Measurements from ENCODE around the gene ARL5A. TPM values are rescaled to one million over a fixed set of nuclear protein-coding genes. Genes with fewer than 3 reads are reported as not detected.
A peak's percentile ranks its signal among the peaks of the same experiment; 100 is the strongest.

Gene ARL5A
- polyA plus RNA-seq, 3 donors = 21.3 to 85.8 (median 74.5) TPM

DNA sequence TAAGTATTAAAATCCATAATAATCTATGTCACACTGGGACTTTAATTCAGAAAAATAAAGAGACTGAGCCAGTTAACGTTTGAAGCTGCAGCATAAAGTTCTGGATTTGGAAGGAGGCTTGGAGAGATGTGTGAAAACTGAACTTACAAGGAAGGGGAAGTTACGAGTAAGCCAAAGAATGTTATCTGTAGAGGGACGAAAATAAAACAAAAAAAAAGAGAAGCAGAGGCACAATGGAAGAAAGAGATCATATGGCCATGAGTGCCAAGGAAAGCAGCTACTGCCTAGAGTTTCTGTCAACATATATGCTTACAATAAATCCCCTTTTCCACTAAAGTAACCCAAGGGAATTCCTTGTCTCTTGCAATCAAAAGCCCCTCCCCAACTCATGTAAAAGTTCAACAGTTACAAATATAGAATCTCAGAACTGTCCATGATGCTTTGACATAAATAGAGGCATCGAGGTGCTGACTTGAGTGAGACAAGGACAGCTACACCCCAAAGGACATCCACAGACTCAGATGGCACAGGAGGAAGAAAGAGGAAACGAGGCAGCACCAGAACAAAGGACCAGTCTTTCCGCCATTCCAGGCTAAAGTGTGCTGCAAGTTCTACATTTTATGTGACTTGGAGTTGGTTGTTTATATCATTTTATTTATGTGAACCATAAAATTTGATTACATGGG lies 16.1 kb upstream of the ARL5A start:
- Histone ChIP-seq H3K36me3 (replicated peaks in 1 of 2; ENCODE audit: control insufficient read depth in 1 of 2, insufficient read depth in 2 of 2, low read length in 2 of 2) (no peaks in the 10 kb centered on the region), H3K4me2 (replicated peaks; ENCODE audit: extremely low read depth, low read length, poor library complexity, severe bottlenecking) (peak overlapping the region; percentile 9), H3K9me3 (replicated peaks in 1 of 2; ENCODE audit: control insufficient read depth in 1 of 2, insufficient read depth in 1 of 2, low read length in 2 of 2) (no peaks in the 10 kb centered on the region), H3K27ac (ENCODE audit: low read depth in 1 of 2, low read length in 2 of 2) (peak overlapping the region in 1 of 2 donors; percentile 24), H3K4me3 (replicated peaks in 1 of 3; ENCODE audit: low read depth in 2 of 3, low read length in 3 of 3) (no peak overlapping the region), H4K20me1 (ENCODE audit: insufficient read depth, low read length) (no peaks in the 10 kb centered on the region), H2AFZ (ENCODE audit: insufficient read depth, low read depth, low read length, poor library complexity, severe bottlenecking) (no peak overlapping the region), H3K4me1 (ENCODE audit: control insufficient read depth in 1 of 2, insufficient read depth in 2 of 2, low read length in 2 of 2) (peaks cover 27 to 31% of the 10 kb centered on the region in 2 donors), H3K9ac (ENCODE audit: insufficient read depth, low read length, poor library complexity, severe bottlenecking) (no peak overlapping the region), H3K27me3 (ENCODE audit: control insufficient read depth in 2 of 2, insufficient read depth in 2 of 2, low read length in 2 of 2) (no peaks in the 10 kb centered on the region), H3K79me2 (ENCODE audit: insufficient read depth, low read length) (no peaks in the 10 kb centered on the region)
- Mint-ChIP-seq H3K4me1 (peaks cover 30% of the 10 kb centered on the region), H3K36me3 (no peaks in the 10 kb centered on the region), H3K4me3 (no peak overlapping the region), H3K27me3 (ENCODE audit: low read depth in 3 of 3) (peaks cover 0 to 2% (median 0%) of the 10 kb centered on the region in 3 donors), H3K9me3 (peaks cover 0 to 2% (median 0%) of the 10 kb centered on the region in 7 donors), H3K27ac (peak overlapping the region in 6 of 7 donors; percentile 7 to 74 (median 28))
- intact Hi-C loops (cut with micrococcal nuclease) = no loop called here
- no peak for TF ChIP-seq CTCF (IDR thresholded peaks at IDR 0.05)
- 30% methylated on average over 2 of the region's 6 CpGs for WGBS (ENCODE audit: insufficient coverage)
- peak; percentile 10 to 25 (median 13) for DNase-seq

GRCh38 chr2:151843691-151844061 lies 15.5 kb upstream of the ARL5A start:
- no peak overlapping the region for H3K9ac ChIP-seq (ENCODE audit: insufficient read depth, low read length, poor library complexity, severe bottlenecking)
- no peak overlapping the region for H2AFZ ChIP-seq (ENCODE audit: insufficient read depth, low read depth, low read length, poor library complexity, severe bottlenecking)
- no peaks in the 10 kb centered on the region for H3K36me3 ChIP-seq (replicated peaks in 1 of 2; ENCODE audit: control insufficient read depth in 1 of 2, insufficient read depth in 2 of 2, low read length in 2 of 2)
- H4K20me1 ChIP-seq (ENCODE audit: insufficient read depth, low read length) = no peaks in the 10 kb centered on the region
- H3K36me3 Mint-ChIP-seq = no peaks in the 10 kb centered on the region
- H3K4me1 ChIP-seq (ENCODE audit: control insufficient read depth in 1 of 2, insufficient read depth in 2 of 2, low read length in 2 of 2) = peaks cover 27 to 31% of the 10 kb centered on the region in 2 donors
- DNase-seq = no peak
- no peaks in the 10 kb centered on the region for H3K79me2 ChIP-seq (ENCODE audit: insufficient read depth, low read length)
- peaks cover 30% of the 10 kb centered on the region for H3K4me1 Mint-ChIP-seq
- no CpG with 5 or more reads among the region's 1 CpG for WGBS (ENCODE audit: insufficient coverage)
- no peaks in the 10 kb centered on the region for H3K27me3 ChIP-seq (ENCODE audit: control insufficient read depth in 2 of 2, insufficient read depth in 2 of 2, low read length in 2 of 2)
- H3K4me3 ChIP-seq (replicated peaks in 1 of 3; ENCODE audit: low read depth in 2 of 3, low read length in 3 of 3) = no peak overlapping the region
- TF ChIP-seq CTCF (IDR thresholded peaks at IDR 0.05) = no peak
- H3K9me3 Mint-ChIP-seq = peaks cover 0 to 2% (median 0%) of the 10 kb centered on the region in 7 donors
- no peak overlapping the region for H3K4me3 Mint-ChIP-seq
- peaks cover 0 to 2% (median 0%) of the 10 kb centered on the region in 3 donors for H3K27me3 Mint-ChIP-seq (ENCODE audit: low read depth in 3 of 3)
- H3K27ac ChIP-seq (ENCODE audit: low read depth in 1 of 2, low read length in 2 of 2) = no peak overlapping the region
- H3K27ac Mint-ChIP-seq = no peak overlapping the region
- intact Hi-C loops (cut with micrococcal nuclease) = no loop called here
- no peaks in the 10 kb centered on the region for H3K9me3 ChIP-seq (replicated peaks in 1 of 2; ENCODE audit: control insufficient read depth in 1 of 2, insufficient read depth in 1 of 2, low read length in 2 of 2)
- H3K4me2 ChIP-seq (replicated peaks; ENCODE audit: extremely low read depth, low read length, poor library complexity, severe bottlenecking) = peak overlapping the region; percentile 9

All from CD14-positive monocyte (primary cell).